A673 (cell line): ENCODE measurements around the gene MROH9. TPM values are rescaled to one million over a fixed set of nuclear protein-coding genes. Genes with fewer than 3 reads are reported as not detected.

Source experiments
- BruUV-seq: library from RNA; stranded (reverse); fragments of 400-500 nt; replicated peaks from 2 replicates; lab custom pipeline; 2021; lab: Mats Ljungman, UMichigan
- CTCF ChIA-PET: fragments of 300-600 bp; sonication (Branson Sonifier 250); formaldehyde crosslinking; loops from one replicate; lab custom pipeline; 2022; ENCODE audit warnings: antibody characterized with exemption; lab: Charles Lee
- POLR2A ChIA-PET: fragments of 300-600 bp; sonication (Branson Sonifier 250); formaldehyde crosslinking; loops from one replicate; lab custom pipeline; 2022; ENCODE audit warnings: antibody characterized with exemption; ENCODE audit not compliant: low non-redundant PET; lab: Charles Lee
- DNase-seq: peaks from one replicate; pipeline ENCODE4 v3.0.0-alpha.2; 2015; ENCODE audit warnings: low spot score
- H3K27ac ChIP-seq: fragments of 200-600 bp; sonication (generic); 2 replicates; pipeline ENCODE4 v1.5.1; 2016; ENCODE audit warnings: mixed run types, low read depth, mild to moderate bottlenecking, mixed read lengths, antibody characterized with exemption, low read length; ENCODE audit not compliant: poor library complexity, severe bottlenecking
- H3K27me3 ChIP-seq: fragments of 200-600 bp; sonication (generic); replicated peaks from 2 replicates; pipeline ENCODE4 v1.6.1; 2017; ENCODE audit warnings: mixed run types, low read depth, mild to moderate bottlenecking, mixed read lengths, antibody characterized with exemption, low read length; ENCODE audit not compliant: insufficient read depth, poor library complexity
- H3K36me3 ChIP-seq: fragments of 200-600 bp; sonication (generic); 2 replicates; pipeline ENCODE4 v1.6.1; 2016; ENCODE audit warnings: mixed run types, mild to moderate bottlenecking, mixed read lengths, antibody characterized with exemption, low read length; ENCODE audit not compliant: insufficient read depth, poor library complexity, severe bottlenecking
- H3K4me1 ChIP-seq: fragments of 200-600 bp; sonication (generic); 2 replicates; pipeline ENCODE4 v1.6.1; 2017; ENCODE audit warnings: mixed run types, mild to moderate bottlenecking, mixed read lengths, antibody characterized with exemption, low read length; ENCODE audit not compliant: insufficient read depth, poor library complexity, severe bottlenecking
- H3K4me3 ChIP-seq: fragments of 200-600 bp; sonication (generic); 2 replicates; pipeline ENCODE4 v1.5.1; 2016; ENCODE audit warnings: low read depth, mixed run types, mild to moderate bottlenecking, mixed read lengths, low read length; ENCODE audit not compliant: poor library complexity, severe bottlenecking
- H3K9me3 ChIP-seq: fragments of 200-600 bp; sonication (generic); 2 replicates; pipeline ENCODE4 v1.6.1; 2016; ENCODE audit warnings: mixed run types, low read depth, mild to moderate bottlenecking, mixed read lengths, antibody characterized with exemption, low read length; ENCODE audit not compliant: poor library complexity, severe bottlenecking
- EZH2 ChIP-seq: fragments of 200-600 bp; sonication (generic); IDR thresholded peaks from 2 replicates; pipeline ENCODE4 v1.6.1; 2017; ENCODE audit warnings: borderline replicate concordance, low read depth, mild to moderate bottlenecking, mixed read lengths, antibody characterized with exemption, low read length; ENCODE audit not compliant: poor library complexity, severe bottlenecking
- intact Hi-C: fragments of 100-400 bp; cut with micrococcal nuclease; formaldehyde crosslinking; loops from one replicate; pipeline ENCODE4 v1.10.0; 2022; ENCODE audit not compliant: unreplicated experiment
- microRNA-seq: library from miRNA; unstranded; fragments of <30 nt; microRNA quantifications from one replicate; pipeline ENCODE4 v1.2.0, GENCODE V29; 2021
- total RNA-seq: library from RNA; stranded (reverse); gene quantifications from 2 replicates; pipeline ENCODE4 v1.2.3, GENCODE V29; 2021
- TF ChIP-seq, protein P1 (sequence below): fragments of 300-800, 200-600 bp; sonication (generic); conservative IDR thresholded peaks from 2 replicates; pipeline ENCODE4 v1.5.1; 2017; ENCODE audit warnings: low read depth, mild to moderate bottlenecking, antibody characterized with exemption, low read length, moderate library complexity, mixed read lengths

Gene MROH9
- total RNA-seq, 1 experiment from 2014 or later: not detected

DNA sequence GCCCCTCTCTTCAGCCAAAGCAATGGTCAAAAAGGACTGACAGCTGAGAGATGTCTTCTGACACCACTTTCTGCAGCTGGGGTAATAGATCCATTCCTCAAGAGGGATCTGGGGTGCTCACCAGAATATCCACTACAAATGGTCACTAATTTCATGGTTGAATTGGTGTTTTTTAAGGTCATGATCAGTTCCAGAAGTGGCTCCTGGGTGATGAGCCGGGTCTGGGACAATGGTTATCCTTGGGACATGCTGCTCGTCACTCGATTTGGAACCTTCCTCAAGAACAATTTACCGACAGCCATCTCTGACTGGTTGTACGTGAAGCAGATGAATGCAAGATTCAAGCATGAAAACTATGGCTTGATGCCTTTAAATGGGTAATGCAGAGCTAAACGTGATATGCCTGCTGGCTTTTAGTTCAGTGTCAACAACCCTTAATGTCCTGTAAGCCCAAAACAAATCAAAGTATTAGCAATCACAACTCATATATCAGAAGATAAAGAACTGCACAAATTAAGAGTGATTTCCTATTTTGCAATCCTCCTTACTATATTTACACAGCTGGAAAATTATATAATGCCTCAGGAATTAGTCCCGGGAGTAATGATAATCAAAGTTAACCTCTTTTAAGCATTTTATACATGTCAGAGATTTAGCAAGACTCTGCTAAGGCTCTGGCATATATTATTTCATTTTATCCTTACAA is 175.4 kb downstream of the MROH9 start:
- TF ChIP-seq, protein P1, sequence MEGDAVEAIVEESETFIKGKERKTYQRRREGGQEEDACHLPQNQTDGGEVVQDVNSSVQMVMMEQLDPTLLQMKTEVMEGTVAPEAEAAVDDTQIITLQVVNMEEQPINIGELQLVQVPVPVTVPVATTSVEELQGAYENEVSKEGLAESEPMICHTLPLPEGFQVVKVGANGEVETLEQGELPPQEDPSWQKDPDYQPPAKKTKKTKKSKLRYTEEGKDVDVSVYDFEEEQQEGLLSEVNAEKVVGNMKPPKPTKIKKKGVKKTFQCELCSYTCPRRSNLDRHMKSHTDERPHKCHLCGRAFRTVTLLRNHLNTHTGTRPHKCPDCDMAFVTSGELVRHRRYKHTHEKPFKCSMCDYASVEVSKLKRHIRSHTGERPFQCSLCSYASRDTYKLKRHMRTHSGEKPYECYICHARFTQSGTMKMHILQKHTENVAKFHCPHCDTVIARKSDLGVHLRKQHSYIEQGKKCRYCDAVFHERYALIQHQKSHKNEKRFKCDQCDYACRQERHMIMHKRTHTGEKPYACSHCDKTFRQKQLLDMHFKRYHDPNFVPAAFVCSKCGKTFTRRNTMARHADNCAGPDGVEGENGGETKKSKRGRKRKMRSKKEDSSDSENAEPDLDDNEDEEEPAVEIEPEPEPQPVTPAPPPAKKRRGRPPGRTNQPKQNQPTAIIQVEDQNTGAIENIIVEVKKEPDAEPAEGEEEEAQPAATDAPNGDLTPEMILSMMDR: no peak
- no peak for TF ChIP-seq EZH2
- H3K9me3 ChIP-seq: no peaks in the 10 kb centered on the region
- H3K4me3 ChIP-seq: no peak overlapping the region
- intact Hi-C loops: no loop called here
- POLR2A ChIA-PET: no interaction called here
- no peak overlapping the region for H3K27ac ChIP-seq
- H3K27me3 ChIP-seq: peaks cover 3% of the 10 kb centered on the region
- no peaks in the 10 kb centered on the region for H3K36me3 ChIP-seq
- DNase-seq: peak; percentile 16
- CTCF ChIA-PET: no interaction called here
- H3K4me1 ChIP-seq: no peaks in the 10 kb centered on the region
- no TSS peak for BruUV-seq

DNA sequence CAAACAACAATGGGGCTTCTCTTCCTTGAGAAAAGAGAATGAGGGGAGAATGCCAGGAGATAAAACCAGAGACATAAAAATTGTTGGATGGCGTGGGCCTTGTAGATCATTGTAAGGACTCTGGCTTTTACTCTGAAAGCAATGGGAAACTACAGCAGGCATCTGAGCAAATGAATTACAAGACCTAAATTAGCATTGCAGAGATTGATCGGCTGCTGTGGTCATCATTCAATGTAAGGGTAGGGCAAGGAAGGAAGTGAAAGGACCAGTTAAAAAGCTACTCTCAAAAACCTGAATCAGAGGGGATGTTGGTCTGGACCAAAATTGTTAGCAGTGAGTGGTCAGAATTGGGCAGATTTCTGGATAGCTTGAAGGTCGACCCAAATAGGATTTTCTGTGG is 176.8 kb downstream of the MROH9 start:
- H3K27ac ChIP-seq: no peak overlapping the region
- POLR2A ChIA-PET: no interaction called here

DNA sequence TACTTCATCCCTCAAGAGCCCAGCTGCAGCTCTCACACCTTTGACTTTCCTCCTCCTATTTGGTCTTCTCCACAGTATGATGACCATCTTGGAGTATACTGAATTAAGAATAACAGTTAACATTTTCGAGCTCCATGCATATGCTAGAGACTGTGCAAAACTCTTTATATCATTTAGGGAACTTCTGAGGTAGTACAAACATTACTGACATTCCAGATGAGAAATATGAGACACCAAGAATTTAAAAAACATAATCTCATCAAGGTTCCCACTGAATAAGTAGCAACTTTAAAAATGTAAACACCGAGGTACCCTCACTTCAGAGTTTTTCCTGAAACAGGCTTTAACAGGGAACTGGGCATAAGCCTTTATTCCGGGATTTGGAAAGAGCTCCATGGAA is 178.0 kb downstream of the MROH9 start:
- ChIA-PET POLR2A (no interaction called here), CTCF (interaction anchor here (0.5 kb wide), 1 partner anchor 79 kb away, joined by 6 read pairs; no protein-coding TSS in a partner anchor)
- H3K4me3 ChIP-seq: no peak overlapping the region
- H3K4me1 ChIP-seq: no peaks in the 10 kb centered on the region
- BruUV-seq: no TSS peak
- intact Hi-C loops: no loop called here
- no peaks in the 10 kb centered on the region for H3K36me3 ChIP-seq
- peaks cover 3% of the 10 kb centered on the region for H3K27me3 ChIP-seq
- no peaks in the 10 kb centered on the region for H3K9me3 ChIP-seq
- DNase-seq: no peak
- TF ChIP-seq EZH2: no peak
- TF ChIP-seq, protein P1: no peak
- H3K27ac ChIP-seq: no peak overlapping the region

More for the DNA sequence above, 176.8 kb downstream of the MROH9 start:
- Histone ChIP-seq H3K4me3 (no peak overlapping the region), H3K9me3 (no peaks in the 10 kb centered on the region), H3K4me1 (no peaks in the 10 kb centered on the region), H3K36me3 (no peaks in the 10 kb centered on the region), H3K27me3 (peaks cover 3% of the 10 kb centered on the region)
- no peak for TF ChIP-seq EZH2
- TF ChIP-seq, protein P1: no peak
- no peak for DNase-seq
- CTCF ChIA-PET: no interaction called here
- no TSS peak for BruUV-seq
- intact Hi-C loops: no loop called here

Small RNA genes within 50 kb of the gene (microRNA-seq; reads per million reads assigned to microRNA genes)
- gene MIR1295A (not detected), gene MIR1295B (not detected)

Other genes starting within 250 kb of the MROH9 start
- not detected in 2 replicates for gene FMO3, start 155.4 kb downstream of the MROH9 start, total RNA-seq
- 0.20 TPM in 1 of 2 replicates, not detected in the other for gene FMO2, start 249.8 kb downstream of the MROH9 start, total RNA-seq